ENCODE data around the gene PLEKHD1.

The PLEKHD1 gene

DNA sequence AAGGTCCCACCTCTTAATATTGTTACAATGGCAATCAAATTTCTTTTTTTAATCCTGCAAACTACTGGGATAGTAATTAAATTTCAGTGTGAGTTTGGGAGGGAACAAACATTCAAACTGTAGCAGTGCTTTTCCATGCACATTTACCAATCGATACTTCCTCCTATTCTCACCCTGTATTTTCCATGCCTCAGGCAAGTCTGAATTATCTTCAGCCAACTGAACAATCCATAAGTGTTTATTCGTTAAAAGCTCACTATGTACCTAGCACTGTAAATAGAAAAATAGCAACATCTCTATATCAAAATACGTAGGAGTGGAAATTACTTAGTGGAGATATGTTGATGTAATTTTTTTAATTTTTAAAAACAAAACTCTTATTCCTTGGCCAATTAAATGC is 46.6 kb downstream of the PLEKHD1 start:
- peaks cover 21% of the 10 kb centered on the region; the same call in 1 of the 2 replicates for H3K27me3 ChIP-seq (ENCODE audit: control insufficient read depth, low read length)

DNA sequence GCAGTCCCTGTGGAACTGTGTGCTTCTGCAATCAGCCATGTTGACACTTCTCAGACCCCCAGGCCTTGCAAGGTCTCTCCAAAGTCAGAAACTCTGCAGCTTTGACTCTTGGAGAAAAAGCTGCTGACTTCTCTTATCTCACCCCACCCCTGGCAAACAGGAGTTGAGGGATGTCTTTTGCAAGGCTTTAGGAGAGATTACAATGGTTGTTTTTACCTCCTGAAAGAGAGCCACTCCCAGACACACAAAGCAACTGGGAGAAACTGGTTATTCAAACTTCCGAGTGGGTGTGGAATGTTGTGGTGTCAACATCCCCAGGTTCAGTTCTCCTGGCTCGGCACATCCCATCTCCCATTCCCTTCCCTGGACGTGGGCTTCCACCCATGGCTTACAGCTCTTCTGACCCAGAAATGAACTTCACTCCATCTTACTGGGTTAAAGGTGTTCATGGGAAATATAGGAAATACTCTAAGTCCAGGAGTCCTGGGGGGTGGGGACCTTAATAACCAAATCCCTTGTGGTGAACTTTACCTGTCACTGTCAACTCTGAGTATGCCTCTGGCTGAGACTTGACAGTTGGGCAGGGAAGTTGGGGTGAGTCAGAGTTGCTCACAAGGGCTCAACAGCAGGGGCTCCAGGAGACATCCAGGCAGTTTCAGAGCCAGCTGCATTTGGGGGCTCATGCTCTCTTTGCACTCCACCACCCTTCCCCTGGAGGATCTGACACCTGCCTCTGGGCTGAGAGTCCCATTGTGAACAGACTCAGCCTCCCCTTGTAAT is 48.2 kb downstream of the PLEKHD1 start:
- no peaks in the 10 kb centered on the region for H4K20me1 ChIP-seq (ENCODE audit: control insufficient read depth, insufficient read depth, low read depth, low read length)
- no peaks in the 10 kb centered on the region for H3F3A ChIP-seq (ENCODE audit: control insufficient read depth, insufficient read depth)
- no peaks in the 10 kb centered on the region for H3K9me3 ChIP-seq (ENCODE audit: control insufficient read depth, insufficient read depth, low read length)
- no peak overlapping the region for H3K27ac ChIP-seq (ENCODE audit: low read depth, low read length)
- H3K79me2 ChIP-seq (ENCODE audit: control insufficient read depth, low read length) = no peaks in the 10 kb centered on the region
- H3K9me2 ChIP-seq (replicated peaks; ENCODE audit: control insufficient read depth, low read length) = no peaks in the 10 kb centered on the region
- no peak overlapping the region for H3K4me2 ChIP-seq (ENCODE audit: low read length)
- H3K4me3 ChIP-seq (ENCODE audit: low read length) = no peak overlapping the region
- peaks cover 21% of the 10 kb centered on the region; the same call in 1 of the 2 replicates for H3K27me3 ChIP-seq (ENCODE audit: control insufficient read depth, low read length)
- H3K4me1 ChIP-seq (ENCODE audit: control insufficient read depth, low read length) = no peaks in the 10 kb centered on the region
- no peak for TF ChIP-seq CTCF (IDR thresholded peaks at IDR 0.05; ENCODE audit: low read depth, low read length, poor library complexity, severe bottlenecking)
- TF ChIP-seq EZH2phosphoT487 (IDR thresholded peaks at IDR 0.05; ENCODE audit: borderline replicate concordance, low read length) = no peak
- no peaks in the 10 kb centered on the region for H3K36me3 ChIP-seq (ENCODE audit: control insufficient read depth, low read length)

More for the DNA sequence above, 46.6 kb downstream of the PLEKHD1 start:
- TF ChIP-seq EZH2phosphoT487 (IDR thresholded peaks at IDR 0.05; ENCODE audit: borderline replicate concordance, low read length) = no peak
- no peak for TF ChIP-seq CTCF (IDR thresholded peaks at IDR 0.05; ENCODE audit: low read depth, low read length, poor library complexity, severe bottlenecking)
- no peaks in the 10 kb centered on the region for H3K9me3 ChIP-seq (ENCODE audit: control insufficient read depth, insufficient read depth, low read length)
- H4K20me1 ChIP-seq (ENCODE audit: control insufficient read depth, insufficient read depth, low read depth, low read length) = no peaks in the 10 kb centered on the region
- H3F3A ChIP-seq (ENCODE audit: control insufficient read depth, insufficient read depth) = no peaks in the 10 kb centered on the region
- no peak overlapping the region for H3K27ac ChIP-seq (ENCODE audit: low read depth, low read length)
- no peaks in the 10 kb centered on the region for H3K79me2 ChIP-seq (ENCODE audit: control insufficient read depth, low read length)
- no peak overlapping the region for H3K4me2 ChIP-seq (ENCODE audit: low read length)
- no peak overlapping the region for H3K4me3 ChIP-seq (ENCODE audit: low read length)
- no peaks in the 10 kb centered on the region for H3K4me1 ChIP-seq (ENCODE audit: control insufficient read depth, low read length)
- H3K9me2 ChIP-seq (replicated peaks; ENCODE audit: control insufficient read depth, low read length) = no peaks in the 10 kb centered on the region
- no peaks in the 10 kb centered on the region for H3K36me3 ChIP-seq (ENCODE audit: control insufficient read depth, low read length)

GRCh38 chr14:69535230-69535848 is 50.8 kb downstream of the PLEKHD1 start:
- peak; percentile 49 for TF ChIP-seq CTCF (IDR thresholded peaks at IDR 0.05; ENCODE audit: low read depth, low read length, poor library complexity, severe bottlenecking)
- TF ChIP-seq EZH2phosphoT487 (IDR thresholded peaks at IDR 0.05; ENCODE audit: borderline replicate concordance, low read length) = no peak
- no peaks in the 10 kb centered on the region for H3K9me2 ChIP-seq (replicated peaks; ENCODE audit: control insufficient read depth, low read length)
- H3K4me3 ChIP-seq (ENCODE audit: low read length) = no peak overlapping the region

More at GRCh38 chr14:69535230-69535848, 50.8 kb downstream of the PLEKHD1 start:
- no peak overlapping the region for H3K4me2 ChIP-seq (ENCODE audit: low read length)
- no peaks in the 10 kb centered on the region for H3K79me2 ChIP-seq (ENCODE audit: control insufficient read depth, low read length)
- no peaks in the 10 kb centered on the region for H3F3A ChIP-seq (ENCODE audit: control insufficient read depth, insufficient read depth)
- no peaks in the 10 kb centered on the region for H3K36me3 ChIP-seq (ENCODE audit: control insufficient read depth, low read length)
- H3K4me1 ChIP-seq (ENCODE audit: control insufficient read depth, low read length) = no peaks in the 10 kb centered on the region
- peaks cover 30% of the 10 kb centered on the region; the same call in 1 of the 2 replicates for H3K27me3 ChIP-seq (ENCODE audit: control insufficient read depth, low read length)
- H3K9me3 ChIP-seq (ENCODE audit: control insufficient read depth, insufficient read depth, low read length) = no peaks in the 10 kb centered on the region
- H3K27ac ChIP-seq (ENCODE audit: low read depth, low read length) = no peak overlapping the region
- H4K20me1 ChIP-seq (ENCODE audit: control insufficient read depth, insufficient read depth, low read depth, low read length) = no peaks in the 10 kb centered on the region
